Lower leg skin (tissue), 4 donors: ENCODE data around the gene ASAP2. TPM values are rescaled to one million over a fixed set of nuclear protein-coding genes. Genes with fewer than 3 reads are reported as not detected.
A peak's percentile ranks its signal among the peaks of the same experiment; 100 is the strongest.

Experiments used
- DNase-seq, 2 donors: peaks; one replicate each; pipeline ENCODE4 v3.0.0-alpha.2; 2019; ENCODE audit warnings: low spot score in 2 of 2
- H3K4me3 ChIP-seq: fragments of 200-600 bp; sonication (generic); 2 replicates; pipeline ENCODE4 v1.5.1; 2017; ENCODE audit warnings: mild to moderate bottlenecking, low read depth; ENCODE audit not compliant: poor library complexity, severe bottlenecking
- POLR2A ChIP-seq, 2 donors: fragments of 450-650 bp; IDR thresholded peaks; one replicate each; pipeline ENCODE4 v1.6.1; 2016 to 2017; ENCODE audit warnings: antibody characterized with exemption in 2 of 2, mild to moderate bottlenecking in 1 of 2, moderate library complexity in 1 of 2
- WGBS, 2 donors: methylation state at CpG; one replicate each; pipeline ENCODE4 v1.1.5; 2018; 5-methylcytosine and 5-hydroxymethylcytosine counted together
- intact Hi-C: fragments of 100-400 bp; cut with DNase I; formaldehyde crosslinking; loops from one replicate; pipeline ENCODE4 v1.15.0; 2023; ENCODE audit warnings: low total_unique reads
- total RNA-seq, 4 donors: library from RNA; depleted of rRNA; stranded (reverse); fragments of >200 nt; gene quantifications; one replicate each; pipeline ENCODE4 v1.1.0, GENCODE V29; 2016
- TF ChIP-seq, protein P1 (sequence below), 3 donors: fragments of 450-650 bp; IDR thresholded peaks; one replicate each; pipeline ENCODE4 v1.5.1; 2016; ENCODE audit warnings: antibody characterized with exemption in 3 of 3, mild to moderate bottlenecking in 3 of 3, moderate library complexity in 2 of 3

Gene ASAP2
- total RNA-seq, 4 donors from 2014 or later, result 30.4 to 40.7 (median 33.1) TPM

DNA sequence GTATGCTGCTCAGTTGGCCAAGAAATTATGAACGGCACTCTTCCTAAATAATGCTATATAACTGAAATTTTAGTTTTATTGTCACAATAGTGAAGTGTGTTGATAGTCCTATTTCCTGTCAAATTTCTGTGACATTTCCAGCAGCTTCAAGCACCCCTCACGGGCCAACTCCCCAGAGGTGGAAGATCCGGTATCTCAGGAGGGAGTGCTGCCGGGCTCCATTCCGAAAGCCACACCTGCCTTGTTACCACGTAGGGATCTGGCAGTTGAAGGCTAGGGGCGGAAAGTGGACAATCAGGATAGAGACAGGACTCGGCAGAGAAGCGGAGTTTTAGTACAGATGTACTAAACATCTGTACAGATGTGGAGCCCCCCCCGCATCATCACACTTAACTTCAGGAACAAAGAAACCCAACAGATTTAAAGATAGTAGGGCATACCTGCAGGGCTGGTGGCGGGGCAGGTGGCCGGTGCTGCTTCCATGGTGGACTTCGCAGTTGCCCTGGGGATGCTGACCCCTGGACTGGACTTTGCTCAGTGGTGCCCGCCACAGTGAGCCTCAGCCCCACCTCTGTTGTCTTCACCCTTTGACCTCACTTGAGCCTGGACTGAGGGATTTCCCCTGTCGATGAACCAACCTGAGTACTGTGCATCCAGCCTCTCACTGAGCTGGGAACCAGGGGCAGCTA, 22.3 kb downstream of the ASAP2 start:
- peak in 1 of 2 donors; percentile 73 for DNase-seq
- H3K4me3 ChIP-seq, result no peak overlapping the region
- intact Hi-C loops, result no loop called here
- no peak for TF ChIP-seq POLR2A (IDR thresholded peaks at IDR 0.05)
- TF ChIP-seq, protein P1, sequence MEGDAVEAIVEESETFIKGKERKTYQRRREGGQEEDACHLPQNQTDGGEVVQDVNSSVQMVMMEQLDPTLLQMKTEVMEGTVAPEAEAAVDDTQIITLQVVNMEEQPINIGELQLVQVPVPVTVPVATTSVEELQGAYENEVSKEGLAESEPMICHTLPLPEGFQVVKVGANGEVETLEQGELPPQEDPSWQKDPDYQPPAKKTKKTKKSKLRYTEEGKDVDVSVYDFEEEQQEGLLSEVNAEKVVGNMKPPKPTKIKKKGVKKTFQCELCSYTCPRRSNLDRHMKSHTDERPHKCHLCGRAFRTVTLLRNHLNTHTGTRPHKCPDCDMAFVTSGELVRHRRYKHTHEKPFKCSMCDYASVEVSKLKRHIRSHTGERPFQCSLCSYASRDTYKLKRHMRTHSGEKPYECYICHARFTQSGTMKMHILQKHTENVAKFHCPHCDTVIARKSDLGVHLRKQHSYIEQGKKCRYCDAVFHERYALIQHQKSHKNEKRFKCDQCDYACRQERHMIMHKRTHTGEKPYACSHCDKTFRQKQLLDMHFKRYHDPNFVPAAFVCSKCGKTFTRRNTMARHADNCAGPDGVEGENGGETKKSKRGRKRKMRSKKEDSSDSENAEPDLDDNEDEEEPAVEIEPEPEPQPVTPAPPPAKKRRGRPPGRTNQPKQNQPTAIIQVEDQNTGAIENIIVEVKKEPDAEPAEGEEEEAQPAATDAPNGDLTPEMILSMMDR (IDR thresholded peaks at IDR 0.05), result no peak
- 65 to 73% methylated on average over 15 of the region's 15 CpGs for WGBS, 2 donors

DNA sequence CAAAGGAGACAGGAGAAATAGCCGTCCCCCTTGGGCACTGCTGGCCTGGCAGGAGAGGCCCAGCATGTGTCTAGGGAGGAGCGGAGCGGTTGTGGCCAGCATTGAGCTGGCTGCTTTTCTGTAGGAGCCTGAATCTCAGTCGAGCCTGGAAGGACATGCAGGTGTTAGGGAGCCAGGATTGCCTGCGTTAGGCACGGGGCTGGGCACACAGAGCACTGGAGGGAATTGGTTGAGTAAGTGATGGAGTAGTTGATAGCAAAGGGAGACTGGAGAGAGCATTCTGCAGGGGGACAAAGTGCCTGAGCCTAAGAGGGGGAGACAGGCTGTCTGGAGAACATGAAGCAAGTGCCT, 22.8 kb downstream of the ASAP2 start:
- peak in 1 of 2 donors; percentile 65 for DNase-seq
- no peak for TF ChIP-seq POLR2A (IDR thresholded peaks at IDR 0.05)
- TF ChIP-seq, protein P1 (IDR thresholded peaks at IDR 0.05), result no peak
- intact Hi-C loops, result no loop called here
- no peak overlapping the region for H3K4me3 ChIP-seq
- WGBS, 2 donors, result 70 to 73% methylated on average over 6 of the region's 6 CpGs

DNA sequence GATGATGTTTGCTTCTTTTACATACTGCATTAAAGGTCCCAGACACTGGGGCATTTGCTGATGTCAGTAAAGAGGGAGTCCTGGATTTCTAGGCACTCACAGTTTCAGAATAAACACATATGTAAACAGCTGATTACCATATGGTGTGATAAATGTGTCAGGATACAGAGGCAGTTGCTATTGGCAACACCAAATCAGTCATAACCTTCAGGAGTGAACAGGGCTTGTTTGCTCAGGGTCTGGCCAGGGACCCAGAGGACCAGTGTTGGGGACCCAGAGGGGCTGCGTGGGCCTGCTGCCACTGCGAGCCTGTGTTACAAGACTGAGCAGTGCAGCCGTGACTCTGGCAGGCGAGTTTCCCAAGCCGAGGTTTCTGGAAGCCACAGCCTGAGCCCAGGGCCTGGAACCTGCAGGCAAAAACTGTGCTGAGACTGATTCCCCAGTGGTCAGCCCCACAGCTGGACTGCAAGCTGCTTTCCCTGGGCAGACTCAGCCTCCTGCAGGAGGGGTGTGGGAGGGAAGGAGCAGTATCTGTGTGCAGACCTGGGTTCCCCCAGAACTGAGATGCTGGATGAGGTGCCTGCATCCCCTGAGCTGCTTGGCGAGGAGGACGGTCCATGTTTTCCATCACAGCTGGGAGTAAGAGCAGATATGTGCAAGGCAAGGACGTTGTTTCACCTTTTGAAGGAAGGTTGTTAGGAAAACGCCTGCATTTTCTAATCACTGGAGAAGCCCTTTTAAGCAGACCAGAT, 23.6 kb downstream of the ASAP2 start:
- 58 to 63% methylated on average over 9 of the region's 9 CpGs for WGBS, 2 donors
- intact Hi-C loops, result no loop called here
- H3K4me3 ChIP-seq, result no peak overlapping the region
- DNase-seq, result peak in 1 of 2 donors; percentile 79
- TF ChIP-seq POLR2A (IDR thresholded peaks at IDR 0.05), result no peak
- TF ChIP-seq, protein P1 (IDR thresholded peaks at IDR 0.05), result no peak

DNA sequence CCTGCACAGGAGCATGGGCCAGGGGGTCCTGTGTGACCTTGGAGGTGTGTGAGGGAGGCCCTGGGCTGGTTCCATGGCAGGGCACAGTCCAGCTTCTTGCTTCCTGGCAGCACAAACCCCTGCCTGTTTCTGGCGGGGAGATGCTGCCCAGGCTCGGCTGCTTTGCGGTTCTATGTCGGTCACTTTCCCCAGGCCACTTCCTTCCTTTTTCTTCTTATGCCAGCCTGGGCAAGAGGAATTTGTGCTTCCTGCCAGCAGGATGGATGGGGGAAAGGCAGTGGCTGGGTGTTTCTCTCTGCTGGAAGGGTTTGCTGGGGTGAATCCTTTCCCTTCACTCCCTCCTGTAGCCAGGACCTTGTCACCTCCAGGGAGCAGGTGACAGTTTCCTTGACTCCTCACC, 24.3 kb downstream of the ASAP2 start:
- TF ChIP-seq, protein P1 (IDR thresholded peaks at IDR 0.05), result no peak
- TF ChIP-seq POLR2A (IDR thresholded peaks at IDR 0.05), result no peak
- DNase-seq, result peak in 1 of 2 donors; percentile 72
- WGBS, 2 donors, result 16 to 21% methylated on average over 4 of the region's 4 CpGs
- intact Hi-C loops, result no loop called here
- no peak overlapping the region for H3K4me3 ChIP-seq

DNA sequence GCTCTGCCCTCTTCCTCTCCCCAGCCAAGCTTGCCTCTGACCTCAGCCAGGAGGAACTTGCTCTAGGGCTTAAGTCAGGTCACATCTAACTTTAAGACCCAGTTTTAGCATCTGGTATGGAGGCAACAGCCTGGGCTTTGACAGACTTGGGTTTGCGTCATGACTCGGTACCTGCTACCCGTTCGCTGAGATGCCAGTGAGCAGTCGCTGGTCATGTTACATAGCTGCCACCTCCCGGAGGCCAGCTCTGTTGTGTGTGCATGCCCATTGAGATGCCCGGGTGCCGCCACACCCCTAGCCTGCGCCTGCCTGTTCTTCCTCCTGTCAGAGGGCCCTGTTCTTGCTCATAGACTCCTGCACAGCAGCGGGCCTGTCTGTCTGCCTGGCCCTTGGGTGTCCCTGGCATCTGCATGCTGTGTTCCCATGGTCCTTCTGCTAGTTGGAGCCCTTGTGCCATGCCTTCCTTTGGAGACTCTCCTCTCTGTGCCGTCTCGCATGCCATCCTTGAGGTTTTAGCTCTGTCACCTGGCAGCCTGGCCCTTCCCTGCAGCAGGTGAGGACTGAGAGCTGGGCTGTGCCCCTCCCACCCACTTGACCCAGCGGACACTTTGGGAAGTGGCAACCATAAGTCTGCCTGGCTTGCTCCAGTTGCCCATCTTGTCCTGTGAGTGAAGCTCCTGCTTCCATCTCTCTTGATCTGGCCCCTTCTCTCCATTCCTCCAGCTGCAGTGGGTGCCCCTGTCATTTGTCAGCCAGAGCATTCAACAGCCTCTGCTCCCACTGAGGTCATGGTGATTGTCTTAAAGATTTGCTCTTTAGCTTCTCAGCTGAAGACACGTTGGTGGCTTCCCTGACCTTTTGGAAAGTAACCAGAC, 24.9 kb downstream of the ASAP2 start:
- TF ChIP-seq, protein P1 (IDR thresholded peaks at IDR 0.05), result no peak
- TF ChIP-seq POLR2A (IDR thresholded peaks at IDR 0.05), result no peak
- DNase-seq, result no peak
- intact Hi-C loops, result no loop called here
- WGBS, 2 donors, result 55 to 64% methylated on average over 13 to 14 of the region's 14 CpGs
- no peak overlapping the region for H3K4me3 ChIP-seq
